ENCODE results near the gene TMBIM6.
"Not testable (repeated sequence)": the region's sequence is repeated elsewhere in the genome, so short reads cannot be mapped to it uniquely, and the experiment has no call there.

Gene TMBIM6

GRCh38 chr12:49740930-49741881 lies at the start of gene TMBIM6:
TMBIM6 (plus strand) TSS chr12:49741557; CDS start chr12:49752494, 10,937 bp downstream.
- DNase-seq (ENCODE audit: low spot score) (peak; percentile 98), FAIRE-seq (peak; percentile 86)

- FAIRE-seq (no peak), DNase-seq (ENCODE audit: low spot score) (no peak)
Measured at GRCh38 chr12:49692851-49693250, 48.5 kb upstream of the TMBIM6 start.

GRCh38 chr12:49693931-49694444 lies 47.4 kb upstream of the TMBIM6 start:
- DNase-seq (ENCODE audit: low spot score) = no peak
- no peak for FAIRE-seq

GRCh38 chr12:49696723-49697122 lies 44.6 kb upstream of the TMBIM6 start:
- FAIRE-seq = no peak

GRCh38 chr12:49697808-49698207 lies 43.5 kb upstream of the TMBIM6 start:
- FAIRE-seq (no peak), DNase-seq (ENCODE audit: low spot score) (no peak)

More at GRCh38 chr12:49696723-49697122, 44.6 kb upstream of the TMBIM6 start:
- DNase-seq (ENCODE audit: low spot score) = no peak

- no peak for FAIRE-seq
- DNase-seq (ENCODE audit: low spot score) = no peak
Measured at GRCh38 chr12:49698619-49699545, 42.5 kb upstream of the TMBIM6 start.

- DNase-seq (ENCODE audit: low spot score) = no peak
- no peak for FAIRE-seq
Measured at GRCh38 chr12:49702009-49702408, 39.3 kb upstream of the TMBIM6 start.

GRCh38 chr12:49702676-49703215 lies 38.6 kb upstream of the TMBIM6 start:
- DNase-seq (ENCODE audit: low spot score) = no peak

GRCh38 chr12:49703647-49704137 lies 37.7 kb upstream of the TMBIM6 start:
- FAIRE-seq = no peak
- no peak for DNase-seq (ENCODE audit: low spot score)

More at GRCh38 chr12:49702676-49703215, 38.6 kb upstream of the TMBIM6 start:
- FAIRE-seq = no peak

- FAIRE-seq (no peak), DNase-seq (ENCODE audit: low spot score) (peak; percentile 76)
Measured at GRCh38 chr12:49705479-49706134, 35.8 kb upstream of the TMBIM6 start.

GRCh38 chr12:49706351-49707127 lies 34.8 kb upstream of the TMBIM6 start:
- FAIRE-seq (no peak), DNase-seq (ENCODE audit: low spot score) (peak; percentile 61)

GRCh38 chr12:49707128-49707811 lies 34.1 kb upstream of the TMBIM6 start, which contains the start of gene FMNL3:
FMNL3 (minus strand) TSS chr12:49707405; CDS start chr12:49707180, 225 bp downstream.
- DNase-seq (ENCODE audit: low spot score) (peak; percentile 99), FAIRE-seq (peak; percentile 68)

GRCh38 chr12:49707812-49708147 lies 33.6 kb upstream of the TMBIM6 start:
- FAIRE-seq (no peak), DNase-seq (ENCODE audit: low spot score) (no peak)

GRCh38 chr12:49708851-49709250 lies 32.5 kb upstream of the TMBIM6 start:
- DNase-seq (ENCODE audit: low spot score) = no peak
- no peak for FAIRE-seq

- FAIRE-seq; DNase-seq (ENCODE audit: low spot score): not testable (repeated sequence)
Measured at GRCh38 chr12:49713952-49714351, 27.4 kb upstream of the TMBIM6 start.

- DNase-seq (ENCODE audit: low spot score) = no peak
- no peak for FAIRE-seq
Measured at GRCh38 chr12:49716553-49716952, 24.8 kb upstream of the TMBIM6 start.

- FAIRE-seq; DNase-seq (ENCODE audit: low spot score): not testable (repeated sequence)
Measured at GRCh38 chr12:49717800-49718199, 23.6 kb upstream of the TMBIM6 start.

GRCh38 chr12:49720214-49720613 lies 21.1 kb upstream of the TMBIM6 start:
- DNase-seq (ENCODE audit: low spot score) (no peak), FAIRE-seq (no peak)

- FAIRE-seq; DNase-seq (ENCODE audit: low spot score): not testable (repeated sequence)
Measured at GRCh38 chr12:49721355-49721754, 20.0 kb upstream of the TMBIM6 start.
